ENCODE results near the gene GULP1.
"Not testable (repeated sequence)": the region's sequence is repeated elsewhere in the genome, so short reads cannot be mapped to it uniquely, and the experiment has no call there.

The GULP1 gene

DNA sequence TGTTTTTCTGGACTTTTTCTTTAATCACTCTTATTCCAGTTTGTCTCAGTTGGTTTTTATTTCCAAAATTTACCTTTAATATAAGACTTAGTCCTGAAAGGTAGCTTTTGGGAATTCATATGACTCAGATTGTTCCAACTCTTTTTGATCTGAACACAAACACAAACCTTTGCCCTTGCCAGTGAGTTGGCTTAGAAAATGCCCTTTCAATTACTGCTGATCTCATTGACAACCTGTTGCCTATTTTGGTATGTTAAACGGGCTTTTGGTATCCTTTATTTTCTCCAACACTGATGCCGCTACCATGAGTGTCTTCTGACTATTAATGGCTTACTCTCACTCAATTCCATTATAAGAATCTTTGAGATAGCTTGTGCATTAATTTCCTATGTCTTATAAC is 143.4 kb downstream of the GULP1 start:
- no peak for DNase-seq

DNA sequence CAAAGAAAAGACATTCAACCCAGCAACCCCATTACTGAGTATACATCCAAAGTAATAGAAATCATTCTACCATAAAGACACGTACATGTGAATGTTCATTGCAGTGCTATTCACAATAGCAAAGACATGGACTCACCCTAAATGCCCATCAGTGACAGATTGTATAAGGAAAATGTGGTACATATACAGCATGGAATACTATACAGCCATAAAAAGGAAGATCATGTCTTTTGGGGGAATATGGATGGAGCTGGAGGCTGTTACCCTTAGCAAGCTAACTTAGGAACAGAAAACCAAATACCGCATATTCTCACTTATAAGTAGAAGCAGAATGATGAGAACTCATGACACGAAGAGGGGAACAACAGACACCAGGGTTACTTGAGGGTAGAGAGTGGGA is 145.9 kb downstream of the GULP1 start:
- no peak for DNase-seq

DNA sequence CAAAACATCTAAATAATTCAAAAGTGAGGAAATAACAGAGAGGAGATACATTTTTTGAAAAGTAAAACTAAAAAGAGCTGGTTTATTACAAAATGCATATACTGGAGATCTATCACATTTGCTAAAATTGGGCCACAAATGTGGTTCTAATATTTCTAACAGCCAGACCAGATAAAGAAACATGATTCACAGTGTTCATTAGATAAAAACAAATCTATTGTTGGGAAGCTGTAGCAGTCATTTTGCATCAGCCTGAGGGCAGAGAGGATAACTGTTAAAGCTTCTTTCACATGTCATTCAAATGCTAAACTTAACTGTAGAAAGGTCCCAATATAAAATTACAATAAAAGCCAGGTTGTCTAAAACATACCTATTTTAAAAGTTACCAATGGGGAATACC is 148.3 kb downstream of the GULP1 start:
- no peak for DNase-seq

DNA sequence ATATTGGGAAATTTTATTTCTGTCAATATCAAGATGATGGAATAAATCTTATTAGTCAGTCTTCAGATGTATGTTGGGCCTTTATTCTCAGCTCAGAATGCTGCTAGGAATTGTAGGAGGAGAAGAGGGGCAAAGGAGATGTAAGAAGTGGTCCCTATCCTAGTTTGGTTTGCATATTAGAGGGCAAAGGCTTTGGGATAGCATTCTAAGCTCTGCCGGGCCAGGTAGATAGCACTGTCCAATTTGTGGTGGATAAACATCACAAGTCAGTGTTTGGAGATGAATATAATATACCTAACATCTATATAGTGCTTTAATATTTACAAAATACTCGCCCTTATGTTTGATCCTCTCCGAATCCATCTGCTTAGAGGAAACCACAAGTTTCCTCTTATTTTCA is 149.2 kb downstream of the GULP1 start:
- DNase-seq = no peak

DNA sequence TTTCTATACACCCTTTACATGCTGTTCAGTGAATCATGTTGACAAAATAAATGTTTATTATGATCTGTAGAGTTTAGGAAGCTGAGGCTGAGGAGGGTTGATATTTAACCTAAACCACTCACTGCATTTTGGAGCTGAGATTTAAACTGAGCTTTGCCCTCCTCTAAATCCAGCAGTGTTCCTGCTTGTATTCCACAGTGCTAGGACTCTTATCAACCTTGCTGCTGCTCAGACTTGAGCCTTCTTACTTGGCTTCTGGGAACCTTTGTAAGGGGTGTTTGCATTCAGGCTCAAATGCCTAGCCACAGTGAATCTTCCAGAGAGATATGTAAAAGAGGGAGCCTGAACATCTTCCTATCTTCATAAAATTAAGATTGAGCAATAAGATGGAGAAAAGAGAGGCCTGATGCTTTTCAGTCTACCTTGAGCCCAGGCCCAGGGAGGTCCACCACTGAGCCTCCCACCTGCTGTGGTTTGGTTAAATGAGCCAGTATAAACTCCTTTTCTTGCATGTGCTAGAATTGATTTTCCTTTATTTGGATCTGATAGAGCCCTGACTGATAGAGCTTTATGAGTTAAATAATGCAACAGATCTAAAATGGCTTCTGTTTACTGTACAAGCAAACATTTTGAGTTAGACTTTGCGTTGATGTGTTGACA is 149.7 kb downstream of the GULP1 start:
- DNase-seq = no peak

DNA sequence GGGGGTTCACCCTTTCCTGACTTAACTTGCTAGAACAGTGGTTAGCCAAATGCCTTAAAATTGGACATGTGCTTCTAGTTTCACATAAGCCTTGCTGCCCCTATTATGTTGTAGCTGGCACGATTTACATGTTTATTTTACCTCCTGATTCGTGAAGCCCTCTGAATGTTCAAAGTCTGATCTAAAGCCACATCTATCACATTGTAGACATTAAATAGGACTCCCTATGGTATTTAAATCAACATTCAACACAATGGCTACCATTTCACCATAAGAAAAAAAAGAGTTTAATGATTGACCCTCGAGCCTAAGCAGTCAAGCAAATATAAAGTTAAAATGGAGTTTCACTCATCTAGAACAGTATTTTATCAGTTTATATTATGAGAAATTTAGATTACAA is 151.5 kb downstream of the GULP1 start:
- no peak for DNase-seq

DNA sequence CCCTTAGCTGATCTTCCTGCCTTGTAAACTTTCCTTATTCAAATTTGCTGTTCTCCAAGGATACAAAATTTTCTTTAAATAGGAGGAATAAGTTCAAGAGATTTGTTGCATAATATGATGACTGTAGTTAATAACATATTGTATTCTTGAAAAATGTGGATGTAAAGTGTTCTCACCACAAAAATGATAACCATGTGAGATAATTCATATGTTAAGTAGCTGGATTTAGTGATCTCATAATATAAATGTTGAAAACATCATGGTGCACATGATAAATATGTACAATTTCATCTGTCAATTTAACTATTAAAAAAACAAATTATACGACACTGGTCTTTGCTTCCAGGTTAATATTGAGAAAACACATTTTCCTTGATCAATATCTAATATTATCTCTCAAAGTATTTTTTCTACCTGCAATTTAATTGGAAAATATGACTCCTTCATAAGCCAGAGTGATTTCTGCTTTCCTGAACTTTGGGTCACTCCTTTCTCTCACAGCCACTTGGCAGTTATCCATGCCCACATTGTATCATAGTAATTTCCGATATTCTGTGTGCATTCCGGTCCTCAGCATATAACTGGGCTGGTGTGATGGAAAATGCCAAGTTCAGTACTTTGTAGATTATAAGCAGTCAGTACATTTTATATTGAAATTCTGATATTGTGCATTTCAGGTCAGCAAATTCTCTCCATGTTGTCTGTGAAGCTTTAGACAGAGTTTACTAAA is 152.6 kb downstream of the GULP1 start:
- no peak for DNase-seq

DNA sequence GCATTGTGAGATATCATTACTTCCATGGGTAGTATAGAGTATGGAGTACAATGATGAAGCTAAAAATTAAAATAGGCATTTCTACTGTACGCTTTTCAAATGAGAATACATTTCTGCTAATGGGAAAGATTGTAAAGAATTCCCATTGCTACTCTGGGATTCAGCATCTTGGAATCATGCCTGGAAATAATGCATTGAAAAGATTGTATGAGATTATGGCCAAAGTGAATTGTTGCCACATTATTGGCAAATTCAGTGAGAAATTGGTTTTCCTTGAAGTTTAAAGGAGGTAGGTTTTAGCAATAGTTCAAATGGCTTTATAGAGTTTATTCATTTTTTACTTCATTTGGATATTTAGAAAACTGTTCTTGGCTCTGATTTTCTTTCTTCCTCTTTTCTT is 157.9 kb downstream of the GULP1 start:
- DNase-seq = no peak

DNA sequence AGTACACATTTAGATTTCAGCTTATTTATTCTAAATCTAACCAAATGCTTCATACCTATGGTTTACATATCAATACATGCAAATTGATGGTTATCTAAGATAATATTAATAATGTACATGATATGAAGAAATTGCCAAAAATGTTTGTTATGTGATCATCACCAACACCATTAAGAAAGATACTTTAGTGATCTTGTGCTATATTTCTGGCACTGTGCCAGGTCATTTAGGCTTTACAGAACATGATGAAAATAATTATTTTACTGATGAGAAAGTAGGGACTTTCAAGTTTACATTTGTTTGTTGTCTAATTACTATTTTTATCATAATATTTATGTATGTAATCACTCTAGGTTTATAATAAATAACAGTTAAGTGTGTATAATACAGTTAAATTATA is 158.3 kb downstream of the GULP1 start:
- DNase-seq = no peak

DNA sequence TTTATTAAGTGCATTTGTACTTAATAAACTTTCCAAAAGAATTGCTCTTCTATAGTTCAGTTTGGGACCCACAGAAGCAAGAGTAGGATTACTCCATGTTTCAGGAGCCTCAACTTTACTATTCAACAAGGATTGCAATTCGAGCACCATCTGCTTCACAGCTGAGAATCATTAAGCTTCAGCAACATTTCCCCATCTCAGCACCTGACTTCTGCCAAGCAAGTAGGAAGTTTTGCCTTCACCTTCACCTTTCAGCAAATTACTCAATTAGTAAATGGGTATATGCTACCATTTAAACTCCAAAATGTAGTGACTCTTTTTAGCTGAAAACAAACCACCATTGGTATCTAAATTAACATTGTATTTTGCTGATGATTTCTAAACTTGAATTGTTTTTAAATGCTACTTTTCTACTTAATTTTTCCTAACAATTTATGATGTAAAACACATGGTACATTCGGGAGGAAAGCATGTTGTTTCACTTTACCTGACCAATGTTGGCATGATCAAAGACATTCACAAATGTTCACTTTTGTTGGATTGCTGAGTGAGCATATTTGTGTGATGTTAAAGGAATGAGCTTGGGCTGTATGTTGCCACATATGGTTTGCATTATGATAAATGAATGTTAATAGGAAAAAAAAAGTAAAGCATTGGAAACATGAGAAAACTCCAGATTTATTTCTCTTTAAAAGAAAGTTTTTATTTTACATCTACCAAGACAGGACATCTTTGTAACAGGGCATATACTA is 159.2 kb downstream of the GULP1 start:
- DNase-seq = no peak

DNA sequence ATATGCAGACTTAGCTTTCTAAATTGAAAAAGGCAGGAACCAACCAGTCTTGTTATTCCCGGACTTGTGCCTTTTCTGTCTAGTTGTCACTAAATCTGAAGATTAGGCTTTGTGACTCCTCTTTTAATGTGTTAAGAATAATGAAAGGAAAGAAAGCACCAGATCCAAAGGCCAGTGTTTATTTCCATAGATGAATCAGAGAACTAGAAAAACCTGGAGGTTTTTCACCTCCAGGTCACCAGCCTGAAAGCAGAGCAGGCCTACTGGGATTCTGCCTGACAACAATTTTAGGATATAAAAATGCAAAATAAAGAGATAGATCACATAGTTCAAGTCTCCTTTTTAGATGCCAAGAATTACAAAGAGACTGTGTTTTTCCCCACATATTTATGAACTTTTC is 160.4 kb downstream of the GULP1 start:
- DNase-seq = no peak

DNA sequence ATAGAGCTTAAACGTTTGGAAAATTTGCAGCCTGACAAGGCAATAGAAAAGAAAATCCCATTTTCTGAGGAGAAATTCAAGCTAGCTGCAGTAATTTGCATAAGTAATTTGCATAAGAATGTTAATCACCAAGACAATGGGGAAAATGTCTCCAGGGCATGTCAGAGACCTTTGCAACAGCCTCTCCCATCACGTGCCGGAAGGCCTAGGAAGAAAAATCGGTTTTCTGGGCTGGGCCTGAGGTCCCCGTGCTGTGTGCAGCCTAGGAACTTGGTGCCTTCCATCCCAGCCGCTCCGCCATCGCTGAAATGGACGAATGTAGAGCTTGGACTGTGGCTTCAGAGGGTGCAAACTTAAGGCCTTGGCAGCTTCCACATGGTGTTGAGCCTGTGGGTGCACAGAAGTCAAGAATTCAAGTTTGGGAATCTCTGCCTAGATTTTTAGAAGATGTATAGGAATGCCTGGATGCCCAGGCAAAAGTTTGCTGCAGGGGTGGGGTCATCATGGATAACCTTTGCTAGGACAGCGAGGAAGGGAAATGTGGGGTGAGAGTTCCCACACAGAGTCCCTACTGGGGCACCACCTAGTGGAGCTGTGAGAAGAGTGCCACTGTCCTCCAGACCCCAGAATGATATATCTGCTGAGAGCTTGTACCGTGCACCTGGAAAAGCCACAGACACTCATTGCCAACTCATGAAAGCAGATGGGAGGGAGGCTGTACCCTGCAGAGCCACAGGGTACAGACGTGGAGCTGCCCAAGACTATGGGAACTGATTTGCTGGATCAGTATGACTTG is 164.6 kb downstream of the GULP1 start:
- DNase-seq = no peak

DNA sequence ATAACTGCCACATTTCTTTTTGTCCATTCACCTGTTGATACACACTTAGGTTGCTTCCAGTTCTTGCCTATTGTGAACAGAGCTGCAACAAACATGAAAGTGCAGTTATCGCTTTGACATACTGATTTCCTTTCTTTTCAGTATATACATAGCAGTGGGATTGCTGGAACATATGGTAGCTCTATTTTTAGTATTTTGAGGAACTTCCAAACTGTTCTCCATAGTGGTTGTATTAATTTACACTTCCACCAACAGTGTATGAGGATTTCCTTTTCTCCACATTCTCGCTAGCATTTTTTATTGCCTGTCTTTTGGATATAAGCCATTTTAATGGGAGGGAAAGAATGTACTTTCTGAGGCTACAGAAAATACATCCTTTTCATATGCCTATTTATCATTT is 167.4 kb downstream of the GULP1 start:
- no peak for DNase-seq

DNA sequence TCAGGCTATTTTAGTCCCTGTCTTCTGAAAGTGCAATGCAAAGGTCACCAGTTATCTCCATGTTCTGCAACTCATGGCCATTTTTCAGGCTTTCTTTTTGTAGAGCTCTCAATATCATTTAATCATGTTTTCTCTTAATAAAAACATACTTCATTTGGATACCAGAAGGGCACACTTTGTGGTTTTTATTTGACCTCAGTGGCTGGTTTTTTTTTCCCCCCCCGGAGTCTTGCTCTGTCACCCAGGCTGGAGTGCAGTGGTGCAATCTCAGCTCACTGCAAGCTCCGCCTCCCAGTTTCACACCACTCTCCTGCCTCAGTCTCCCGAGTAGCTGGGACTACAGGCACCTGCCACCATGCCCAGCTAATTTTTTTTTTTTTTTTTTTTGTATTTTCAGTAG is 174.4 kb downstream of the GULP1 start:
- DNase-seq = not testable (repeated sequence)

DNA sequence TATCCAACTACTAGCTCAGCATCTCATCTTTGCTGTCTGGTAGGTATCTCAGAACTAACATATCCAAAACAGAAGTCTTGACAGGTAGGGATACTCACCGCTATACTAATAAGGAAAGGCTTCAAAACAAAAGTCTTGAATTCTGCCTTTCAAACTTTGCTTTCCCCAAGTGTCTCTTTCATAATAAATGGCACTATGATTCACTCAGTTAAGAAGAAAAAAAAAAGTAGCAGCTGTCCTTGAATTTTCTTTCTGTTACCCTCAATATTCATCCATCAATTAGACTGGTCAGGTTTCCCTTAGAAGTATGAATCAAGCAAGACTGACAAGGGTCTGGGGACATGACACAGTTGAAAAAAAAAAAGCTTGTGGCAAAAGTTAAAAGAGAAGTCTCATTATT is 175.1 kb downstream of the GULP1 start:
- no peak for DNase-seq

DNA sequence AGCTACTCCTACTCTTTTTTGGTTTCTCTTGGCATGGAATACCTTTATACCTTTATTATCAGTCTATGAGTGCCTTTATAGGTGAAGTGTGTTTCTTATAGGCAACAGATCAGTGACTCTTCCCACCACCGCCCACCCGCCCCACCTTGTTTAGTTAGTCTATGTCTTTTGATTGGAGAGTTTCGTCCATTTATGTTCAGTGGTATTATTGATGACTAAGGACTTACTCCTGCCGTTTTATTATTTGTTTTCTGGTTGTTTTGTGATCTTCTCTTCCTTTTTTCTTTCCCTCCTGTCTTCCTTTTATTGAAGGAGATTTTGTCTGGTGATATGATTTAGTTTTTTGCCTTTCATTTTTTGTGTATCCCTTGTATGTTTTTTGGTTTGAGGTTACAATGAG is 179.5 kb downstream of the GULP1 start:
- DNase-seq = no peak

DNA sequence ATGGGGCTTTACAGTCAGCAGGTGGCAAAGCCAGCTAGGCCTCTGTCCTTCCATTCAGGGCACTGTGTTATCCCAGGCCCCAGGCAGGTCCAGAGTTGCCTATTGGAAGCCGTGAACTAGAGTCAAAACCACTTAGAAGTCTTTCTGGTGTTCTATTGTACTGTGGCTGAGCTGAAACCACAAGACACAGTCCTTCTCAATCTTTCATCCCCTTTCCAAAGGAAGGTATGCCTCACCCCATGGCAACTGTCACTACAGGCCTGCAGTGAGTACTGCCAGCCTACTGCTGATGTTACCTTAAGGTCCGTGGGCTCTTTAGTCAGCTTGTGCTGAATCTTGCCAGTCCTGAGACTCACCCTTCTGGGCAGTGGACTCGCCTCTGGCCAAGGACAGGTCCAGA is 181.6 kb downstream of the GULP1 start:
- no peak for DNase-seq

DNA sequence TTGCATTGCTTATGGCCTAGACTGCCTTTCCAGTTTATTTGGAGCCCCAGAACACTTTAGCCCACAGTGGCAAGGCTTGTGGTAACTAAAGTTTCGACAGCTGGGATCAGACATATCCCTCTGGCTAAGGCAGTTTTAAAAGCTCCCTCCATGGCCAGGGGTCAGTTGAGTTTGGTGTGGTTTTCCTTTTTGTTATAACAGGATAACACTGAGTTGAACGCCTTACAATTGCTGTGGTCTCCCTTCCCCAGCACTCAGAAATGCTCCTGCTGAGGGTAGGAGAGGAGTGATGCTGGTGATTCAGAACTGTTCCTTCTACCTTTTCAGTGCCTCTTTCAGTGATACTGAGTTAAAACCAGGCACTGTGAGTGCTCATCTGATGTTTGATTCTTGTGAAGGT is 182.6 kb downstream of the GULP1 start:
- DNase-seq = no peak

DNA sequence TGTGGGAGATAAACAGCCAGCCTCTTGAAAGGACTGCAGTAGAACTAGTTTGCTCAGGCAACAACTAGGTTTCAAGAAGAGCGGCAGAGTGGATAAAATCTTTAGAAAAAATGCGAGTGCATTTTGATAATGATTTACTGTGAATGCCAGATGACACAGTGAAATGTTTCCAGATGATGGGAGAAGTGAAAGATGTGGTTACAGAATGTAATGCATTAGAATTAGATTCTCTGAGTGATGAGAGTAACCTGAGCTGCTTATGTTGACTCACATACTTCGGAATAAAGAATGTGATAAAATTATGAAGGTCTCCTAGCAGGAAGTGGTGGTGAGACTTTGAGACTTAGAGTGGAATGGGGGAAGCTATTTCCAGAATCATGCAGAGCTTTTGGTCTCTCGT is 184.3 kb downstream of the GULP1 start:
- DNase-seq = peak; percentile 11

DNA sequence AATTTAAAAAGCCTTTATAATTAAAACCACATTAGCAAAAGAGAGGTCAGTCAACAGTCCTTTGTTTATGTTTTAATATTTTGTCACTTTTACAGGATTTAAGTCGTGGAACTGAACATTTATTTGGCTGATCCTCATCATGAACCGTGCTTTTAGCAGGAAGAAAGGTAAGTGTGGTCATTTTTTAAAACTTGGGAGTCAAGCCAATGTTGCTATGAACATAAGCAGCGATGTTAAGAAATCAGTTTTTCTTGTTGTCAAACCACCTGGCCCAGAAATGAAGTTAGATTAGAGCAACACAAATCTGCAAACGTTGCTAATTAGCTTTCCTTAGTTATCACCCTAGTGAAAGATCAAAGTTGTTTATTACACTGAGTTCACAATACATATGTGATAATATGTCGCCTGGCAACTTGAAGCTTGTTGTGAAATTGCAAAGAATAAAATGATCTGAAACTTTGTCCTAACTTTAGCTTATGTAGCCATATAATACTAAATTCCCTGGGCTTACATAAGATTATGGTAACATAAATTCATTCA is 186.0 kb downstream of the GULP1 start:
- DNase-seq = no peak

DNA sequence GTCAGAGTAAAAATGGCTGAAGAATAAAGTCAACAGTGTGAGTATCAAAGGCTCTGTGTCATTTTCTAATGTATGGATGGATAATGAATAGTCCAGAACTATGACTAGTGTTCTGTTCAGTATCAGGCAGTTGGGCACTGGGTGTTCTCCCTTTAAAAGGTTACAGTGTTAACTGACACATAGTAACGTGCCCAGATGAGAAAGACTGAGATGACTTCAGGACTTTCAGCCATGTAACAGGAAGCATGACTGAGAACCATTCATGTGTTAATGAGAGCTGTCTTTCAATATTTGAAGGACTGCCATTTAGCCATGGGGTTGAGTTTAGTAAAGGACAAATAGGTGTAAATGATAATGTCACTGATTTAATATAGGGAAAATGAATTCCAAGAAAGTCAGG is 187.1 kb downstream of the GULP1 start:
- DNase-seq = no peak

DNA sequence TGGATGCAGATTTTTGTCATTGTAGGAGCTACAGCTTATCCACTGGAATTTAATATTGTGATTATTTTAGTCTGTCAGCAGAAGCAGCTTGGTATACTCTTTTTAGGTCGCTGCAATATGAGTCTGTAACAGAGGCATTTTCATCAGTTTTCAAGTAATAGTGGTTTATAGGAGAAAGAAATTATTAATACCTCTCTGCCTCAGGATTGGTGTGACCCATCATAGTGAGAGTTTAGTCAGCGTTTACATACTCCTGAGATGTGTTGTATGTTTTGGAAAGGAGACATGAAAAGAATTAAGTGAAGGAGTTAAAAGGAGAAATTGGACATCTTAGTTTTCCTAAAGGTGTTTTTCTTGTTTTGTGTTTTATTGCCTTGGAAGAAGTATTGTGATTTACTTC is 189.8 kb downstream of the GULP1 start:
- DNase-seq = no peak

DNA sequence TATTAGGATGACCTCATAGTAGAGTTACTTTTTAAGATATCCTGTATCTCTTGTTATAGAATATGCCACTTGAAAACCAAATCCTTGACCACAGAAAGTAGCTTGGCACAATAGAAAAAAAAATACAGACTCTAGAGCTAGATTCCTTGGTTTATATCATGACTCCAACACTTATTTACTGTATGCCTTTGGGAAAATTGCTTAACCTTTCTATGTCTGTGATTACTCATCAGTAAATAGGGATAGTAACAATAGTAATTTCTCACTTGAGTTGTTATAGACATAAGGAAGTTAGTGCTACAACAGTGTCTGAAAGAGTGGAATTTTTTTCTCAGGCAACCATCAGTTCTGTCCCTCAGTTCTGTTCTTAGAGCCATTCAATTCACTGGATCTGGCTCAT is 193.8 kb downstream of the GULP1 start:
- DNase-seq = no peak
